K562 (cell line): ENCODE results near the gene CLDN24. TPM values are rescaled to one million over a fixed set of nuclear protein-coding genes. Genes with fewer than 3 reads are reported as not detected.

Experiments used
- ATAC-seq: fragments of 200-7000 bp; cut with Tn5 transposase; 3 replicates; pipeline ENCODE4 v1.9.1; 2020; ENCODE audit warnings: moderate library complexity
- BruUV-seq: library from RNA; stranded (reverse); fragments of 400-500 nt; replicated peaks from 2 replicates; lab custom pipeline; 2021; lab: Mats Ljungman, UMichigan
- CTCF ChIA-PET: fragments of 300-600 bp; formaldehyde crosslinking; extraction: SDS; loops from one replicate; lab custom pipeline; 2021; ENCODE audit warnings: low intra/inter-chr PET ratio; lab: Yijun Ruan, JAX
- POLR2A ChIA-PET: fragments of 300-600, 350-650 bp; sonication (Branson Sonifier 250); formaldehyde crosslinking; extraction: SDS; loops from one replicate; lab custom pipeline; 2021; ENCODE audit warnings: antibody characterized with exemption, inconsistent platforms; lab: Yijun Ruan, JAX
- DNase-seq, 4 experiments: peaks; one replicate each; pipeline versions ENCODE4 v3.0.0 to v3.0.0-alpha.2; 2011 to 2018; ENCODE audit warnings: low spot score in 3 of 4, mixed read lengths in 3 of 4; ENCODE audit errors: extremely low read depth in 1 of 4
- FAIRE-seq: peaks from 2 replicates; lab custom pipeline; 2011; peaks lifted over from hg19 to GRCh38; lab: Jason Lieb, UNC
- H2AFZ ChIP-seq: 2 replicates; pipeline ENCODE4 v1.6.0; 2011; ENCODE audit warnings: low read depth, low read length, control low read depth, inconsistent platforms
- H3K27ac ChIP-seq: fragments of 200-600 bp; 3 replicates; pipeline ENCODE4 v1.8.0; 2011; ENCODE audit warnings: low read depth, mild to moderate bottlenecking, control low read depth, inconsistent platforms, low read length, moderate library complexity, mixed read lengths; ENCODE audit errors: extremely low read depth
- H3K27me3 ChIP-seq, 2 experiments: fragments of 300-600 bp in 1 of 2; 2 replicates in 1 of 2; 3 replicates in 1 of 2; pipeline versions ENCODE4 v1.6.0 to v1.8.0; 2011; ENCODE audit warnings: inconsistent platforms in 2 of 2, low read length in 2 of 2, mild to moderate bottlenecking in 1 of 2, mixed read lengths in 1 of 2, moderate library complexity in 1 of 2; ENCODE audit not compliant: control insufficient read depth in 2 of 2, insufficient read depth in 2 of 2
- H3K36me3 ChIP-seq: fragments of 300-600 bp; 3 replicates; pipeline ENCODE4 v1.8.0; 2011; ENCODE audit warnings: mild to moderate bottlenecking, low read length, inconsistent platforms; ENCODE audit not compliant: control insufficient read depth, insufficient read depth
- H3K4me1 ChIP-seq, 2 experiments: fragments of 200-600 bp in 1 of 2; replicated peaks in 1 of 2; 2 replicates in 1 of 2; 3 replicates in 1 of 2; pipeline versions ENCODE4 v1.5.1 to v1.8.0; 2011; ENCODE audit warnings: inconsistent platforms in 2 of 2, low read length in 2 of 2, mild to moderate bottlenecking in 1 of 2, mixed read lengths in 1 of 2, moderate library complexity in 1 of 2; ENCODE audit not compliant: control insufficient read depth in 2 of 2, insufficient read depth in 2 of 2
- H3K4me2 ChIP-seq: 2 replicates; pipeline ENCODE4 v1.6.1; 2011; ENCODE audit warnings: low read length, control low read depth, inconsistent platforms, mixed read lengths; ENCODE audit not compliant: insufficient read depth
- H3K4me3 ChIP-seq: fragments of 200-600 bp; sonication (generic), shearing (Covaris generic); 2 replicates; pipeline ENCODE4 v1.5.1; 2016; ENCODE audit warnings: control low read depth, inconsistent platforms
- H3K79me2 ChIP-seq: fragments of 200-600 bp; 3 replicates; pipeline ENCODE4 v1.8.0; 2011; ENCODE audit warnings: low read length, inconsistent platforms; ENCODE audit not compliant: control insufficient read depth, insufficient read depth
- H3K9ac ChIP-seq, 2 experiments: 2 replicates each; pipeline versions ENCODE4 v1.6.0 to v1.6.1; 2011; ENCODE audit warnings: low read depth in 2 of 2, low read length in 2 of 2, control low read depth in 1 of 2, inconsistent platforms in 1 of 2, mild to moderate bottlenecking in 1 of 2, mixed read lengths in 1 of 2; ENCODE audit not compliant: insufficient read depth in 1 of 2
- H3K9me1 ChIP-seq: one replicate; pipeline ENCODE4 v1.6.0; 2011; ENCODE audit warnings: inconsistent platforms, mild to moderate bottlenecking, low read length, moderate library complexity; ENCODE audit not compliant: control insufficient read depth, insufficient read depth
- H3K9me3 ChIP-seq: replicated peaks from 2 replicates; pipeline ENCODE4 v1.5.1; 2011; ENCODE audit warnings: low read depth, low read length, inconsistent platforms; ENCODE audit not compliant: control insufficient read depth, insufficient read depth
- H4K20me1 ChIP-seq: replicated peaks from 2 replicates; pipeline ENCODE4 v1.6.1; 2011; ENCODE audit warnings: low read length, inconsistent platforms, mixed read lengths; ENCODE audit not compliant: control insufficient read depth, insufficient read depth
- ATF1 ChIP-seq, 2 experiments: fragments of 450-650 bp in 1 of 2; IDR thresholded peaks; 2 replicates each; pipeline ENCODE4 v1.6.1; 2016; ENCODE audit warnings: missing compliant biosample characterization in 1 of 2, missing genetic modification characterization in 1 of 2
- CREB1 ChIP-seq, 2 experiments: sonication (generic) in 1 of 2; formaldehyde crosslinking in 1 of 2; IDR thresholded peaks; 2 replicates each; pipeline versions ENCODE4 v1.6.1 to v1.8.0; 2012 to 2022; ENCODE audit warnings: inconsistent platforms in 1 of 2, mild to moderate bottlenecking in 1 of 2, missing genetic modification reagents in 1 of 2, moderate library complexity in 1 of 2
- DACH1 ChIP-seq: fragments of 450-650 bp; IDR thresholded peaks from 2 replicates; pipeline ENCODE4 v1.6.1; 2018; ENCODE audit not compliant: partially characterized antibody
- DMBX1 ChIP-seq: fragments of 250-450 bp; sonication (Bioruptor Pico); IDR thresholded peaks from 2 replicates; pipeline ENCODE4 v1.8.0; 2022; ENCODE audit warnings: inconsistent platforms, mild to moderate bottlenecking, moderate library complexity, borderline replicate concordance
- DPF2 ChIP-seq: fragments of 450-650 bp; IDR thresholded peaks from 2 replicates; pipeline ENCODE4 v1.6.1; 2016
- E2F3 ChIP-seq: fragments of 250-450 bp; sonication (Bioruptor Pico); IDR thresholded peaks from 2 replicates; pipeline ENCODE4 v1.4.0; 2020; ENCODE audit warnings: mild to moderate bottlenecking
- GATA2 ChIP-seq: sonication (generic); formaldehyde crosslinking; IDR thresholded peaks from 2 replicates; pipeline ENCODE4 v1.4.0; 2020; ENCODE audit warnings: mild to moderate bottlenecking, missing genetic modification reagents
- HEY1 ChIP-seq: fragments of 250-450 bp; sonication (Bioruptor Pico); IDR thresholded peaks from 2 replicates; pipeline ENCODE4 v1.5.0; 2020; ENCODE audit warnings: mild to moderate bottlenecking, moderate library complexity, borderline replicate concordance
- MTF1 ChIP-seq: fragments of 250-450 bp; sonication (Bioruptor Pico); IDR thresholded peaks from 2 replicates; pipeline ENCODE4 v1.9.0; 2021; ENCODE audit warnings: moderate library complexity, mild to moderate bottlenecking, inconsistent platforms, borderline replicate concordance
- PTTG1 ChIP-seq: fragments of 450-650 bp; IDR thresholded peaks from 2 replicates; pipeline ENCODE4 v1.6.1; 2016; ENCODE audit warnings: low read depth, mild to moderate bottlenecking, missing genetic modification characterization, missing compliant biosample characterization
- RBM34 ChIP-seq: fragments of 200-400 bp; formaldehyde crosslinking; IDR thresholded peaks from 2 replicates; pipeline ENCODE4 v1.6.1; 2018; ENCODE audit warnings: low read length, borderline replicate concordance; ENCODE audit not compliant: insufficient read depth
- ZNF165 ChIP-seq: fragments of 250-450 bp; sonication (Bioruptor Pico); IDR thresholded peaks from 2 replicates; pipeline ENCODE4 v1.4.0; 2020; ENCODE audit warnings: borderline replicate concordance
- whole genome bisulfite sequencing: fragments of 100-300 bp; shearing (Covaris generic); methylation state at CpG from one replicate; pipeline ENCODE4 v1.1.6; 2016; ENCODE audit warnings: low coverage, mixed read lengths; ENCODE audit not compliant: insufficient coverage; ENCODE audit errors: missing lambda C conversion rate; 5-methylcytosine and 5-hydroxymethylcytosine counted together
- in situ Hi-C: fragments of 300-500 bp; cut with MboI; formaldehyde crosslinking; loops from 4 replicates; pipeline ENCODE4 v1.15.0; 2018; ENCODE audit warnings: inconsistent platforms, mixed read lengths
- intact Hi-C: fragments of 100-400 bp; cut with micrococcal nuclease; formaldehyde crosslinking; loops from 2 replicates; pipeline ENCODE4 v1.14.2; 2022
- polyA plus RNA-seq, 8 experiments: library from polyadenylated mRNA; depleted of rRNA in 4 of 8; stranded (reverse) in 5 of 8; unstranded in 3 of 8; fragments of >200 nt; fragmentation: Nextera tagmentation in 2 of 8; fragmentation: Illumina TruSeq in 1 of 8; extraction: Ambion mirVana in 2 of 8; extraction: Trizol in 1 of 8; gene quantifications; 2 replicates each; pipeline versions ENCODE4 v1.2.1 to v1.2.3, GENCODE V29; 2011 to 2014; ENCODE audit warnings: inconsistent platforms in 1 of 8, missing spikeins in 1 of 8
- total RNA-seq, 7 experiments: library from RNA; depleted of rRNA in 6 of 7; stranded (reverse); fragments of >200 nt in 6 of 7; fragmentation: Illumina TruSeq in 2 of 7; extraction: Trizol in 2 of 7; gene quantifications; 2 replicates each; pipeline versions ENCODE4 v1.2.1 to v1.2.3, GENCODE V29; 2011 to 2021; ENCODE audit warnings: low replicate concordance in 1 of 7
- TF ChIP-seq, protein P1 (sequence below), 2 experiments: fragments of 250-450 bp in 1 of 2; fragments of 450-650 bp in 1 of 2; sonication (Bioruptor Pico) in 1 of 2; IDR thresholded peaks; 2 replicates each; pipeline versions ENCODE4 v1.6.1 to v1.8.0; 2016 to 2021; ENCODE audit warnings: mild to moderate bottlenecking in 2 of 2, moderate library complexity in 2 of 2, missing compliant biosample characterization in 1 of 2, missing genetic modification characterization in 1 of 2

Gene CLDN24
- total and polyA plus RNA-seq, 9 of the 15 experiments (the other 6 are each of a cell fraction or from before 2014, with no cell fraction given), result not detected

DNA sequence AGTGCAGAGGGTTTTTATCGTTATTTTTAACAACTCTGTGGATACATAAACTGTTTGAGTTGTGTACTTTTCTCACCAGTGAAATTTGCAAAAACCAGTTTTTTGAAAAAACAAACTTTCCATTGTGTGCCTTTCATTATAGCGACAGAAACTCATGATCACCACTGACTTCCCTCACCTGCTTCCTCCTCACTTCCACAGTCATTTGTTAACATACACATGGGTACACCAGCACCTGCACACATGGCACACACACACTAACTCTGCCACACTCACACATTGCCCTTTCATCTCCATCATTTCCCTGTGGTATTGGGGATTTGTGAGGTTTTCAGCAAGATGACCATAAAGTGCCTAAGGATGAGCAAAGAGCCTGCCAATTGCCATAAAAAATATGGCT lies 22.8 kb downstream of the CLDN24 start:
- Histone ChIP-seq H3K27me3 (no peaks in the 10 kb centered on the region), H3K27ac (no peak overlapping the region), H3K4me2 (no peak overlapping the region), H3K9me1 (no peaks in the 10 kb centered on the region), H3K4me1 (no peaks in the 10 kb centered on the region), H4K20me1 (no peaks in the 10 kb centered on the region), H3K4me3 (no peak overlapping the region), H3K9me3 (no peaks in the 10 kb centered on the region), H3K79me2 (no peaks in the 10 kb centered on the region), H2AFZ (no peak overlapping the region), H3K9ac (no peak overlapping the region), H3K36me3 (peaks cover 8% of the 10 kb centered on the region; the same call in 1 of the 3 replicates)
- no TSS peak for BruUV-seq
- 52% methylated on average over 2 of the region's 2 CpGs for WGBS
- ATAC-seq (no peak), FAIRE-seq (no peak), DNase-seq (no peak)
- CTCF ChIA-PET, result no interaction called here
- in situ Hi-C loops, result no loop called here
- intact Hi-C loops, result no loop called here
- POLR2A ChIA-PET, result no interaction called here
- no peak for TF ChIP-seq ZNF165
- TF ChIP-seq GATA2 (CRISPR knock-in tag), result no peak
- no peak for TF ChIP-seq PTTG1
- no peak for TF ChIP-seq E2F3 (CRISPR knock-in tag)
- TF ChIP-seq, protein P1, sequence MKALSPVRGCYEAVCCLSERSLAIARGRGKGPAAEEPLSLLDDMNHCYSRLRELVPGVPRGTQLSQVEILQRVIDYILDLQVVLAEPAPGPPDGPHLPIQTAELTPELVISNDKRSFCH (CRISPR knock-in tag; IDR thresholded peaks at IDR 0.05), result no peak
- TF ChIP-seq, protein P1 (tag; IDR thresholded peaks at IDR 0.05), result no peak
- TF ChIP-seq ATF1 (CRISPR knock-in tag; IDR thresholded peaks at IDR 0.05), result no peak
- no peak for TF ChIP-seq ATF1 (tag; IDR thresholded peaks at IDR 0.05)
- no peak for TF ChIP-seq DACH1
- no peak for TF ChIP-seq RBM34
- TF ChIP-seq DMBX1 (CRISPR knock-in tag), result no peak
- TF ChIP-seq CREB1 (IDR thresholded peaks at IDR 0.05), result no peak
- TF ChIP-seq CREB1 (CRISPR knock-in tag; IDR thresholded peaks at IDR 0.05), result no peak
- TF ChIP-seq MTF1, result no peak
- no peak for TF ChIP-seq HEY1 (CRISPR knock-in tag)
- TF ChIP-seq DPF2, result no peak
